Measurements from ENCODE around the gene PIGQ.

Gene PIGQ

GRCh38 chr16:561413-561794 lies 8.4 kb upstream of the PIGQ start:
- Histone ChIP-seq H3K36me3 (replicated peaks) (no peaks in the 10 kb centered on the region), H3K27ac (no peak overlapping the region), H3K27me3 (replicated peaks) (peaks cover 36% of the 10 kb centered on the region), H3K4me3 (ENCODE audit: low read depth, low read length) (no peak overlapping the region)
- in situ Hi-C loops (cut with HindIII; ENCODE audit: low pct_ligation_motif_present, low sequenced_read_pairs) = no loop called here
- no peak for TF ChIP-seq CTCF (IDR thresholded peaks at IDR 0.05; ENCODE audit: low read depth, low read length, missing control alignments)
- DNase-seq = no peak

GRCh38 chr16:561957-562938 lies 7.5 kb upstream of the PIGQ start:
- Histone ChIP-seq H3K36me3 (replicated peaks) (no peaks in the 10 kb centered on the region), H3K27ac (no peak overlapping the region), H3K27me3 (replicated peaks) (peaks cover 36% of the 10 kb centered on the region), H3K4me3 (ENCODE audit: low read depth, low read length) (no peak overlapping the region)
- DNase-seq = no peak
- in situ Hi-C loops (cut with HindIII; ENCODE audit: low pct_ligation_motif_present, low sequenced_read_pairs) = no loop called here
- TF ChIP-seq CTCF (IDR thresholded peaks at IDR 0.05; ENCODE audit: low read depth, low read length, missing control alignments) = no peak

GRCh38 chr16:563072-563644 lies 6.6 kb upstream of the PIGQ start:
- Histone ChIP-seq H3K27me3 (replicated peaks) (peaks cover 36% of the 10 kb centered on the region), H3K27ac (no peak overlapping the region), H3K4me3 (ENCODE audit: low read depth, low read length) (no peak overlapping the region), H3K36me3 (replicated peaks) (no peaks in the 10 kb centered on the region)
- DNase-seq = no peak
- in situ Hi-C loops (cut with HindIII; ENCODE audit: low pct_ligation_motif_present, low sequenced_read_pairs) = no loop called here
- no peak for TF ChIP-seq CTCF (IDR thresholded peaks at IDR 0.05; ENCODE audit: low read depth, low read length, missing control alignments)

- H3K27ac ChIP-seq = no peak overlapping the region
- in situ Hi-C loops (cut with HindIII; ENCODE audit: low pct_ligation_motif_present, low sequenced_read_pairs) = no loop called here
- no peak for DNase-seq
- H3K36me3 ChIP-seq (replicated peaks) = no peaks in the 10 kb centered on the region
- no peak overlapping the region for H3K4me3 ChIP-seq (ENCODE audit: low read depth, low read length)
- TF ChIP-seq CTCF (IDR thresholded peaks at IDR 0.05; ENCODE audit: low read depth, low read length, missing control alignments) = no peak
- peaks cover 19% of the 10 kb centered on the region for H3K27me3 ChIP-seq (replicated peaks)
Observed at GRCh38 chr16:564690-565418, 4.9 kb upstream of the PIGQ start.

- Histone ChIP-seq H3K36me3 (replicated peaks) (no peaks in the 10 kb centered on the region), H3K4me3 (ENCODE audit: low read depth, low read length) (no peak overlapping the region), H3K27me3 (replicated peaks) (peaks cover 15% of the 10 kb centered on the region), H3K27ac (no peak overlapping the region)
- TF ChIP-seq CTCF (IDR thresholded peaks at IDR 0.05; ENCODE audit: low read depth, low read length, missing control alignments) = no peak
- in situ Hi-C loops (cut with HindIII; ENCODE audit: low pct_ligation_motif_present, low sequenced_read_pairs) = no loop called here
- no peak for DNase-seq
Observed at GRCh38 chr16:565419-566330, 4.1 kb upstream of the PIGQ start.
